GM12878 (cell line): ENCODE measurements around the gene LORICRIN. TPM values are rescaled to one million over a fixed set of nuclear protein-coding genes. Genes with fewer than 3 reads are reported as not detected.

ENCODE experiments used
- ATAC-seq: fragments of 200-7000 bp; cut with Tn5 transposase; 3 replicates; pipeline ENCODE4 v1.9.1; 2020; ENCODE audit warnings: mild to moderate bottlenecking, moderate library complexity
- BruUV-seq: library from RNA; stranded (reverse); fragments of 400-500 nt; replicated peaks from 2 replicates; lab custom pipeline; 2021; lab: Mats Ljungman, UMichigan
- CTCF ChIA-PET: fragments of 300-600 bp; sonication (Branson Sonifier 250); formaldehyde crosslinking; extraction: SDS; loops from one replicate; lab custom pipeline; 2021; ENCODE audit warnings: inconsistent platforms; lab: Yijun Ruan, JAX
- POLR2A ChIA-PET: fragments of 350-600 bp; formaldehyde crosslinking; extraction: SDS; loops from one replicate; lab custom pipeline; 2021; ENCODE audit warnings: inconsistent platforms; lab: Charles Lee
- RAD21 ChIA-PET: fragments of 300-600 bp; sonication (Branson Sonifier 250); formaldehyde crosslinking; loops from one replicate; lab custom pipeline; 2023; ENCODE audit warnings: antibody characterized with exemption; ENCODE audit not compliant: unreplicated experiment; lab: Charles Lee
- SMC1A ChIA-PET: fragments of 300-600 bp; sonication (Branson Sonifier 250); formaldehyde crosslinking; loops from one replicate; lab custom pipeline; 2023; ENCODE audit not compliant: unreplicated experiment, uncharacterized antibody; lab: Charles Lee
- DNase-seq: peaks from one replicate; pipeline ENCODE4 v3.0.0-alpha.2; 2011; ENCODE audit warnings: low read depth, low spot score
- FAIRE-seq: peaks from 3 replicates; lab custom pipeline; 2011; peaks lifted over from hg19 to GRCh38; lab: Jason Lieb, UNC
- H2AFZ ChIP-seq: 2 replicates; pipeline ENCODE4 v1.6.0; 2011; ENCODE audit warnings: low read depth, low read length, control low read depth; ENCODE audit not compliant: control insufficient read depth
- H3K27ac ChIP-seq: 2 replicates; pipeline ENCODE4 v1.5.1; 2011; ENCODE audit warnings: control low read depth; ENCODE audit not compliant: control insufficient read depth, insufficient read depth
- H3K27me3 ChIP-seq, 2 experiments: replicated peaks in 1 of 2; 2 replicates each; pipeline versions ENCODE4 v1.6.0 to v1.6.1; 2011; ENCODE audit warnings: low read length in 1 of 2; ENCODE audit not compliant: control insufficient read depth in 2 of 2, insufficient read depth in 2 of 2
- H3K36me3 ChIP-seq, 2 experiments: 2 replicates each; pipeline ENCODE4 v1.5.1; 2011; ENCODE audit warnings: low read length in 1 of 2; ENCODE audit not compliant: control insufficient read depth in 2 of 2, insufficient read depth in 2 of 2
- H3K4me1 ChIP-seq: 2 replicates; pipeline ENCODE4 v1.6.1; 2011; ENCODE audit warnings: mild to moderate bottlenecking, low read length, moderate library complexity, mixed read lengths; ENCODE audit not compliant: control insufficient read depth, insufficient read depth
- H3K4me2 ChIP-seq: 2 replicates; pipeline ENCODE4 v1.6.0; 2011; ENCODE audit warnings: control low read depth; ENCODE audit not compliant: control insufficient read depth, insufficient read depth
- H3K4me3 ChIP-seq: fragments of 200-600 bp; sonication (generic); 2 replicates; pipeline ENCODE4 v1.5.1; 2016
- H3K79me2 ChIP-seq: 2 replicates; pipeline ENCODE4 v1.6.0; 2011; ENCODE audit warnings: low read length; ENCODE audit not compliant: control insufficient read depth, insufficient read depth
- H3K9ac ChIP-seq: 2 replicates; pipeline ENCODE4 v1.8.0; 2011; ENCODE audit warnings: low read length, control low read depth, mixed read lengths; ENCODE audit not compliant: control insufficient read depth, insufficient read depth
- H3K9me3 ChIP-seq: replicated peaks from 3 replicates; pipeline ENCODE4 v1.5.1; 2011; ENCODE audit warnings: mild to moderate bottlenecking, low read length; ENCODE audit not compliant: control insufficient read depth, insufficient read depth
- H4K20me1 ChIP-seq: 2 replicates; pipeline ENCODE4 v1.6.0; 2011; ENCODE audit not compliant: control insufficient read depth, insufficient read depth
- CBFB ChIP-seq: IDR thresholded peaks from 2 replicates; pipeline ENCODE4 v1.6.1; 2016; ENCODE audit warnings: antibody characterized with exemption, low read depth
- NR2C1 ChIP-seq: fragments of 450-650 bp; IDR thresholded peaks from 2 replicates; pipeline ENCODE4 v1.6.1; 2017; ENCODE audit warnings: antibody characterized with exemption, mild to moderate bottlenecking, moderate library complexity
- RAD21 ChIP-seq: IDR thresholded peaks from 2 replicates; pipeline ENCODE4 v1.6.1; 2011; ENCODE audit warnings: mild to moderate bottlenecking, low read depth, low read length, moderate library complexity; ENCODE audit not compliant: insufficient read depth
- SPI1 ChIP-seq: IDR thresholded peaks from 2 replicates; pipeline ENCODE4 v1.6.1; 2011; ENCODE audit warnings: low read depth, mild to moderate bottlenecking, low read length, moderate library complexity, borderline replicate concordance; ENCODE audit not compliant: insufficient read depth
- TCF3 ChIP-seq: IDR thresholded peaks from 2 replicates; pipeline ENCODE4 v1.6.1; 2012; ENCODE audit warnings: low read depth, mild to moderate bottlenecking, low read length, borderline replicate concordance; ENCODE audit not compliant: insufficient read depth
- YBX1 ChIP-seq: fragments of 450-650 bp; IDR thresholded peaks from 2 replicates; pipeline ENCODE4 v1.6.1; 2016; ENCODE audit warnings: antibody characterized with exemption
- WGBS: methylation state at CpG from one replicate; pipeline ENCODE4 v1.1.6; 2016; ENCODE audit warnings: low lambda C conversion rate; ENCODE audit not compliant: insufficient replicate concordance, insufficient coverage; ENCODE audit errors: missing lambda C conversion rate; 5-methylcytosine and 5-hydroxymethylcytosine counted together
- in situ Hi-C: fragments of 300-500 bp; cut with MboI; formaldehyde crosslinking; loops from 9 replicates; pipeline ENCODE4 v1.14.3; 2018; ENCODE audit warnings: mixed read lengths
- intact Hi-C: fragments of 100-400 bp; cut with micrococcal nuclease; formaldehyde crosslinking; loops from one replicate; pipeline ENCODE4 v1.14.2; 2022; ENCODE audit not compliant: unreplicated experiment
- polyA plus RNA-seq, 11 experiments: library from polyadenylated mRNA; depleted of rRNA in 4 of 11; unstranded in 6 of 11; stranded (reverse) in 5 of 11; fragments of >200 nt; fragmentation: Nextera tagmentation in 4 of 11; fragmentation: Illumina TruSeq in 1 of 11; extraction: Ambion mirVana in 4 of 11; extraction: Trizol in 1 of 11; gene quantifications; 1 replicate in 1 of 11; 2 replicates in 10 of 11; pipeline versions ENCODE4 v1.2.1 to v1.2.3, GENCODE V29; 2011 to 2016; ENCODE audit warnings: inconsistent platforms in 2 of 11, missing spikeins in 2 of 11, low read depth in 1 of 11
- total RNA-seq, 4 experiments: library from RNA; depleted of rRNA in 3 of 4; stranded (reverse); fragments of >200 nt in 3 of 4; fragmentation: Illumina TruSeq in 1 of 4; extraction: Trizol in 1 of 4; gene quantifications; 2 replicates each; pipeline versions ENCODE4 v1.2.1 to v1.2.3, GENCODE V29; 2013 to 2021
- TF ChIP-seq, protein P1 (sequence below): IDR thresholded peaks from 2 replicates; pipeline ENCODE4 v1.6.1; 2011; ENCODE audit warnings: low read depth, mild to moderate bottlenecking, low read length, moderate library complexity, borderline replicate concordance; ENCODE audit errors: extremely low read depth
- TF ChIP-seq, protein P2 (sequence below): fragments of 450-650 bp; IDR thresholded peaks from 2 replicates; pipeline ENCODE4 v1.6.1; 2017; ENCODE audit warnings: antibody characterized with exemption, mild to moderate bottlenecking, moderate library complexity
- TF ChIP-seq, protein P3 (sequence below): fragments of 450-650 bp; formaldehyde crosslinking; IDR thresholded peaks from 2 replicates; pipeline ENCODE4 v1.4.0; 2020; ENCODE audit warnings: mild to moderate bottlenecking, moderate library complexity

LORICRIN gene
- total and polyA plus RNA-seq, 10 of the 15 experiments (the other 5 are each of a cell fraction or from before 2014, with no cell fraction given) = 0.06 to 0.37 TPM; not detected in 8

DNA sequence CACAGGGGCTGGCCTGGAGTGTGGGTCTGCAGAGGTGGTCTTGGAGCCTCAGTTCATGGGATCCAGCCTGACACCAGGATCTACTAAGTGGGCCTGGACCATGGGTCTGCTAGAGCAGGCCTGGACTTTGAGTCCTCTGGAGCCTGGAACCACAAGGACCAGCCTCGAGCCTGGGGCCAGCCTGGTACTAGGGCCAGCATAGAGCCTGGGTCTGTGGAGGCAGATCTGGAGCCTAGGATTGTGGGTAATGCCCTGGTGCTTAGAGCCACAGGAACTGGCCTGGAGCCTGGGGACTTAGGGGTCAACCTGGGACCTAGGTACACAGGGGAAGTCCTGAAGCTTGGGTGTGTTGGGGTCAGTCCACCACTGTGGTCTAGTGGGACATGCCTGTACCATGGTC is 12.7 kb downstream of the LORICRIN start:
- H3K4me1 ChIP-seq = peaks cover 3% of the 10 kb centered on the region
- H4K20me1 ChIP-seq = no peaks in the 10 kb centered on the region
- H3K9me3 ChIP-seq = no peaks in the 10 kb centered on the region; the same call in 2 of the 3 replicates
- intact Hi-C loops = no loop called here
- ChIA-PET CTCF (interaction anchor here (2.2 to 6.2 kb wide), 2 partner anchors 10 to 16 kb away, joined by 8 to 33 read pairs; no protein-coding TSS in a partner anchor), SMC1A (interaction anchor here (3.4 kb wide), 1 partner anchor 39 kb away, joined by 20 read pairs; no protein-coding TSS in a partner anchor), POLR2A (no interaction called here), RAD21 (no interaction called here)
- no peaks in the 10 kb centered on the region for H3K27me3 ChIP-seq
- TF ChIP-seq, protein P1, sequence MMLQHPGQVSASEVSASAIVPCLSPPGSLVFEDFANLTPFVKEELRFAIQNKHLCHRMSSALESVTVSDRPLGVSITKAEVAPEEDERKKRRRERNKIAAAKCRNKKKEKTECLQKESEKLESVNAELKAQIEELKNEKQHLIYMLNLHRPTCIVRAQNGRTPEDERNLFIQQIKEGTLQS = no peak
- H3K4me3 ChIP-seq = no peak overlapping the region
- no peaks in the 10 kb centered on the region for H3K79me2 ChIP-seq
- H3K9ac ChIP-seq = no peak overlapping the region
- DNase-seq (no peak), FAIRE-seq (no peak), ATAC-seq (no peak)
- H3K4me2 ChIP-seq = no peak overlapping the region
- no peak overlapping the region for H2AFZ ChIP-seq
- in situ Hi-C loops = no loop called here
- BruUV-seq = no TSS peak
- WGBS = 0% methylated on average over 1 of the region's 1 CpG
- no peaks in the 10 kb centered on the region for H3K36me3 ChIP-seq
- H3K27ac ChIP-seq = no peak overlapping the region

DNA sequence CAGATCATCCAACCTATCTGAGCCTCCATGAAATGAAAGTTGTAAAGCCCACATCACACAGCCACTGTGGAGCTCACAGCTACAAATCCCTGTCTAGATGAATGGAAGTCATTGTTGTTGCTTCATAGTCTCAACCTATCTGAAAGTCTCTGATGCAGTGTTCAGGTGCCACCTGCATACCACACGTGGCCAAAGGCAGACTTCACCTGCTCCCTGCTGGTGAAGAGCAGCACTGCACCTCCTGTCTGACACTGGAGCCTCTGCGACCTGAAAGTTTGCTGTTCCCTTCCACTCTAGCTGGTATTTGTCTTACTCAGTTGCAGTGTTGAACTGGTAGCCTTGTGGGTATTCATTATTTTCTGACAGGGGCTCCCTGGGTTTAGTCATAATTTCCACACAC is 18.4 kb downstream of the LORICRIN start:
- SMC1A ChIA-PET = interaction anchor here (0.7 to 3.1 kb wide), 17 partner anchors 10 to 407 kb away, joined by 3 to 23 read pairs (median 4); no protein-coding TSS in a partner anchor
- TF ChIP-seq CBFB (no peak), YBX1 (no peak), NR2C1 (no peak), TCF3 (no peak), SPI1 (no peak), RAD21 (peak; percentile 70)
- TF ChIP-seq, protein P2, sequence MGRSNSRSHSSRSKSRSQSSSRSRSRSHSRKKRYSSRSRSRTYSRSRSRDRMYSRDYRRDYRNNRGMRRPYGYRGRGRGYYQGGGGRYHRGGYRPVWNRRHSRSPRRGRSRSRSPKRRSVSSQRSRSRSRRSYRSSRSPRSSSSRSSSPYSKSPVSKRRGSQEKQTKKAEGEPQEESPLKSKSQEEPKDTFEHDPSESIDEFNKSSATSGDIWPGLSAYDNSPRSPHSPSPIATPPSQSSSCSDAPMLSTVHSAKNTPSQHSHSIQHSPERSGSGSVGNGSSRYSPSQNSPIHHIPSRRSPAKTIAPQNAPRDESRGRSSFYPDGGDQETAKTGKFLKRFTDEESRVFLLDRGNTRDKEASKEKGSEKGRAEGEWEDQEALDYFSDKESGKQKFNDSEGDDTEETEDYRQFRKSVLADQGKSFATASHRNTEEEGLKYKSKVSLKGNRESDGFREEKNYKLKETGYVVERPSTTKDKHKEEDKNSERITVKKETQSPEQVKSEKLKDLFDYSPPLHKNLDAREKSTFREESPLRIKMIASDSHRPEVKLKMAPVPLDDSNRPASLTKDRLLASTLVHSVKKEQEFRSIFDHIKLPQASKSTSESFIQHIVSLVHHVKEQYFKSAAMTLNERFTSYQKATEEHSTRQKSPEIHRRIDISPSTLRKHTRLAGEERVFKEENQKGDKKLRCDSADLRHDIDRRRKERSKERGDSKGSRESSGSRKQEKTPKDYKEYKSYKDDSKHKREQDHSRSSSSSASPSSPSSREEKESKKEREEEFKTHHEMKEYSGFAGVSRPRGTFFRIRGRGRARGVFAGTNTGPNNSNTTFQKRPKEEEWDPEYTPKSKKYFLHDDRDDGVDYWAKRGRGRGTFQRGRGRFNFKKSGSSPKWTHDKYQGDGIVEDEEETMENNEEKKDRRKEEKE = no peak
- TF ChIP-seq, protein P3, sequence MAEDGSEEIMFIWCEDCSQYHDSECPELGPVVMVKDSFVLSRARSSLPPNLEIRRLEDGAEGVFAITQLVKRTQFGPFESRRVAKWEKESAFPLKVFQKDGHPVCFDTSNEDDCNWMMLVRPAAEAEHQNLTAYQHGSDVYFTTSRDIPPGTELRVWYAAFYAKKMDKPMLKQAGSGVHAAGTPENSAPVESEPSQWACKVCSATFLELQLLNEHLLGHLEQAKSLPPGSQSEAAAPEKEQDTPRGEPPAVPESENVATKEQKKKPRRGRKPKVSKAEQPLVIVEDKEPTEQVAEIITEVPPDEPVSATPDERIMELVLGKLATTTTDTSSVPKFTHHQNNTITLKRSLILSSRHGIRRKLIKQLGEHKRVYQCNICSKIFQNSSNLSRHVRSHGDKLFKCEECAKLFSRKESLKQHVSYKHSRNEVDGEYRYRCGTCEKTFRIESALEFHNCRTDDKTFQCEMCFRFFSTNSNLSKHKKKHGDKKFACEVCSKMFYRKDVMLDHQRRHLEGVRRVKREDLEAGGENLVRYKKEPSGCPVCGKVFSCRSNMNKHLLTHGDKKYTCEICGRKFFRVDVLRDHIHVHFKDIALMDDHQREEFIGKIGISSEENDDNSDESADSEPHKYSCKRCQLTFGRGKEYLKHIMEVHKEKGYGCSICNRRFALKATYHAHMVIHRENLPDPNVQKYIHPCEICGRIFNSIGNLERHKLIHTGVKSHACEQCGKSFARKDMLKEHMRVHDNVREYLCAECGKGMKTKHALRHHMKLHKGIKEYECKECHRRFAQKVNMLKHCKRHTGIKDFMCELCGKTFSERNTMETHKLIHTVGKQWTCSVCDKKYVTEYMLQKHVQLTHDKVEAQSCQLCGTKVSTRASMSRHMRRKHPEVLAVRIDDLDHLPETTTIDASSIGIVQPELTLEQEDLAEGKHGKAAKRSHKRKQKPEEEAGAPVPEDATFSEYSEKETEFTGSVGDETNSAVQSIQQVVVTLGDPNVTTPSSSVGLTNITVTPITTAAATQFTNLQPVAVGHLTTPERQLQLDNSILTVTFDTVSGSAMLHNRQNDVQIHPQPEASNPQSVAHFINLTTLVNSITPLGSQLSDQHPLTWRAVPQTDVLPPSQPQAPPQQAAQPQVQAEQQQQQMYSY (CRISPR knock-in tag) = no peak

More for the DNA sequence above, 18.4 kb downstream of the LORICRIN start:
- H3K4me3 ChIP-seq = no peak overlapping the region
- peaks cover under 1% of the 10 kb centered on the region; the same call in 1 of the 2 replicates for H3K4me1 ChIP-seq
- ATAC-seq = peak; percentile 99
- WGBS = 0% methylated on average over 2 of the region's 2 CpGs
- H4K20me1 ChIP-seq = no peaks in the 10 kb centered on the region
- POLR2A ChIA-PET = no interaction called here
- BruUV-seq = no TSS peak
- in situ Hi-C loops = no loop called here
- no peak overlapping the region for H3K9ac ChIP-seq
- no peaks in the 10 kb centered on the region for H3K79me2 ChIP-seq
- CTCF ChIA-PET = interaction anchor here (0.6 to 6.2 kb wide), 22 partner anchors 10 to 1144 kb away, joined by 3 to 69 read pairs (median 5); partner anchors contain the start of gene SMCP
- no peak overlapping the region for H3K27ac ChIP-seq
- H3K9me3 ChIP-seq = no peaks in the 10 kb centered on the region
- RAD21 ChIA-PET = interaction anchor here (0.6 to 1.4 kb wide), 7 partner anchors 14 to 627 kb away, joined by 3 to 5 read pairs (median 4); no protein-coding TSS in a partner anchor
- no peak for DNase-seq
- H3K4me2 ChIP-seq = no peak overlapping the region
- no peaks in the 10 kb centered on the region for H3K36me3 ChIP-seq
- H3K27me3 ChIP-seq = no peaks in the 10 kb centered on the region
- FAIRE-seq = peak; percentile 92
- intact Hi-C loops = loop anchor here (1.0 to 5.0 kb wide), 3 partner anchors 40 to 626 kb away; no protein-coding TSS in a partner anchor
- no peak overlapping the region for H2AFZ ChIP-seq
